Naive thymus-derived CD8-positive, alpha-beta T cell (primary cell): Measurements from ENCODE around the gene CEP78. TPM values are rescaled to one million over a fixed set of nuclear protein-coding genes. Genes with fewer than 3 reads are reported as not detected.
"Not testable (repeated sequence)": the region's sequence is repeated elsewhere in the genome, so short reads cannot be mapped to it uniquely, and the experiment has no call there.

Experiments used
- ATAC-seq, 2 donors: fragments of 150-1000 bp; cut with Tn5 transposase in 1 of 2; sonication (Bioruptor Pico), chemical (Tn5 transposase) in 1 of 2; 1 replicate in 1 of 2; 2 replicates in 1 of 2; pipeline ENCODE4 v1.10.0; 2021; ENCODE audit warnings: mild to moderate bottlenecking in 2 of 2, moderate library complexity in 2 of 2
- POLR2A ChIA-PET: fragments of 350-600 bp; sonication (Branson Sonifier 250); formaldehyde crosslinking; loops from one replicate; lab custom pipeline; 2021; ENCODE audit warnings: antibody characterized with exemption; lab: Charles Lee
- DNase-seq, 10 donors: peaks; one replicate each; pipeline versions ENCODE4 v3.0.0 to v3.0.0-alpha.2; 2020 to 2022
- H3K27ac Mint-ChIP-seq, 10 donors: one replicate each; pipeline ENCODE4 v1.8.0; 2020 to 2022; ENCODE audit warnings: mild to moderate bottlenecking in 10 of 10, mixed read lengths in 10 of 10, moderate library complexity in 4 of 10, inconsistent platforms in 1 of 10
- H3K27me3 Mint-ChIP-seq, 5 donors: one replicate each; pipeline ENCODE4 v1.8.0; 2021 to 2022; ENCODE audit warnings: mixed read lengths in 5 of 5
- H3K36me3 Mint-ChIP-seq, 3 donors: one replicate each; pipeline ENCODE4 v1.8.0; 2020 to 2022; ENCODE audit warnings: mixed read lengths in 3 of 3, mild to moderate bottlenecking in 2 of 3, inconsistent platforms in 1 of 3
- H3K4me1 Mint-ChIP-seq, 4 donors: one replicate each; pipeline ENCODE4 v1.8.0; 2021 to 2022; ENCODE audit warnings: mixed read lengths in 4 of 4
- H3K4me3 Mint-ChIP-seq, 10 donors: one replicate each; pipeline ENCODE4 v1.8.0; 2020 to 2022; ENCODE audit warnings: mild to moderate bottlenecking in 10 of 10, mixed read lengths in 10 of 10, moderate library complexity in 6 of 10, inconsistent platforms in 1 of 10
- H3K9me3 Mint-ChIP-seq, 9 donors: one replicate each; pipeline ENCODE4 v1.8.0; 2020 to 2022; ENCODE audit warnings: mixed read lengths in 9 of 9, mild to moderate bottlenecking in 3 of 9, inconsistent platforms in 1 of 9, moderate library complexity in 1 of 9
- polyA plus RNA-seq, 3 donors: library from polyadenylated mRNA; unstranded; fragments of 300-500 nt; fragmentation: Illumina TruSeq; gene quantifications; one replicate each; pipeline ENCODE4 v1.2.3, GENCODE V29; 2021
- total RNA-seq, 8 experiments: library from RNA in 2 of 8; stranded (reverse) in 2 of 8; gene quantifications; one replicate each; pipeline ENCODE4 v1.2.3 and lab custom pipeline; 2021 to 2026

CEP78 gene
- total and polyA plus RNA-seq, 5 experiments from 2014 or later, result 14.7 to 35.9 (median 21.2) TPM

DNA sequence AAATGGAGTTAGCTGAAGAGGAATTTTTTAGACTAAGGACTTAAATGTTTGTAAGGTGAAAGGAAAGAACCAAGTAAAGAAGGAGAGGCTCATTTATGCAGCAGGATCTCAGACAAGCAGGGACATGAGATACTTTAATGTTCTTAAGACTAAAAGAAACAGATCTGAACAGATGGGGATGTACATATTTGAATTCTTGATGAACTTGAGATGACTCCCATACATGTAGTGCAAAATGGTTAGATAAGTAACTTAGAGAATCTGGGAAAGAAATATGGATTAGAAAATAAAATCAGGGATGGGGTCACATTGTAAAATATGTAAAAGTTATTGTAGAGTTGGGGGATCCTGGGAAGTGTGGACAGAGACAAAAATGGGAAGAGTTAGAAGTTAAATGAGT lies 33.9 kb downstream of the CEP78 start:
- no peaks in the 10 kb centered on the region for H3K27me3 Mint-ChIP-seq
- no peak for DNase-seq
- no peak overlapping the region for H3K4me3 Mint-ChIP-seq
- H3K9me3 Mint-ChIP-seq, result no peaks in the 10 kb centered on the region
- no peaks in the 10 kb centered on the region for H3K4me1 Mint-ChIP-seq
- POLR2A ChIA-PET, result no interaction called here
- H3K27ac Mint-ChIP-seq, result peak overlapping the region in 2 of 10 donors; percentile 17 to 70
- no peak for ATAC-seq
- H3K36me3 Mint-ChIP-seq, result peaks cover 12 to 63% (median 29%) of the 10 kb centered on the region in 3 donors

DNA sequence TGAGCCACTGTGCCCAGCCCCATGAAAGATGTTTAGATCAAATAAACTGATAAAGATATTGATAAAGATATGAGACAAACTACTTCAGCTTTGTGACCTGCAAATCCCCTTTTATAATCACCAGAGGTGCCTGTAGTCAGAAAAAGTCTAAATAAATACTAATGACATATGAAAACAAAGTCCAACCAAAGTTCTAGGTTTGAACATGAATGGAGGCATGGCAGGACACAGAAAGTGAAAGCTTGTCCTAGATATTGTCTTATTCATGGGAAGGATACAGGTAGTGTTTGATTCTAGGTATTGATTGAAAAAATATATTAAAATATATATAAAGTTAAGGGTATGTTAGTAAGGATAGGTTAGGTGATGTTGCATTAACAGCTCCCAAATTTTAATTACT lies 36.4 kb downstream of the CEP78 start:
- Mint-ChIP-seq H3K36me3 (peaks cover 9 to 41% (median 12%) of the 10 kb centered on the region in 3 donors), H3K9me3 (no peaks in the 10 kb centered on the region), H3K4me1 (no peaks in the 10 kb centered on the region), H3K27me3 (no peaks in the 10 kb centered on the region), H3K27ac (no peak overlapping the region), H3K4me3 (no peak overlapping the region)
- DNase-seq (no peak), ATAC-seq (no peak)
- POLR2A ChIA-PET, result interaction anchor here (1.6 kb wide), 1 partner anchor 24 kb away, joined by 3 read pairs; the partner anchor contains the start of gene PSAT1

DNA sequence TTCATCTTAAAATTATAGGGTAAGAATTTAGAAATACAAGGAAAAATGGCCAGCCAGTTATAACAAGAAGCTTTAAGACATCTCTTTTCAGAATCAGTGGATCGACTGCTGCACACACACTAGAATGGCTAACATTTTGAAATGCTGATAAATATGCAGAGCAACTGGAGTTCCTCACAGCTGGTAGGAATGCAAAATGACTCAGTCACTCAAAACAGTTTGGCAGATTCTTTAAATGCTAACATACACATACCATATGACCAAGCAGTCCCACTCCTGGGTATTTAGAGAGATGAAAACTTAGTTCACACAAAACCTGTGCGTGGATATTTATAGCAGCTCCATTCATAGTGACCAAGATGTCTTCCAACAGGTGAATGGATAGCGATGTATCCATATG lies 37.9 kb downstream of the CEP78 start:
- DNase-seq (no peak), ATAC-seq (no peak)
- Mint-ChIP-seq H3K36me3 (peaks cover 0 to 28% (median 12%) of the 10 kb centered on the region in 3 donors), H3K27me3 (no peaks in the 10 kb centered on the region), H3K4me3 (no peak overlapping the region), H3K4me1 (peaks cover 3 to 13% (median 7%) of the 10 kb centered on the region in 4 donors), H3K9me3 (no peaks in the 10 kb centered on the region), H3K27ac (peak overlapping the region in 1 of 10 donors; percentile 6)
- POLR2A ChIA-PET, result no interaction called here

DNA sequence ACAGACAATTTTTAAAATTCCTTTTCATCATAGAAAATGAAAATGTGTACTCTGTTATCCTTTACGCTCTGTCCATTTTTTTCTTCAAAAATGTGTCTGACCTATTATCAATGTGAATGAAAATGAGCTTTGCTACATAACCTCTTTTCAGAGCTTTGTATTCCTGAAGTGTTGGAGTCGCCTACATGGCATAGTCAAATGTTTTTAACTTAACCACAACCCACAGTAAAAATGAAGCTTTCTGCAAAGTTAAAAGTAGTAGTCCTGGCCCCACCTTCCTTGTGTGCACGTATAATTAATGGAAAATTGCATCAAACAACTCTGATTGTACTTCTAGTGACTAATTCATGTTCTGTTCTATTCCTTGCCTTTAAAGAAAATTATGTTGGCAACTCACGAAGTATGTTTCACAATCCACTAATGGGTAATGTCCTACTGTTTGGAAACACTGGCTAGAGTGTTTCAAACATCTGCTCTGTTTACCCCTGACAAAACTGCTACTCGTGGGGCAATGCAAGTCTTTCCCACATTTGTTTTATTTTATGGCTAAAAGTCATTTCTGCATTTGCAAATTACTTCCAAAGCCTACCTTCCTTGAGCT lies 42.4 kb downstream of the CEP78 start:
- Mint-ChIP-seq H3K27ac (peak overlapping the region in 2 of 10 donors; percentile 40 to 65), H3K4me1 (peaks cover 3 to 13% (median 7%) of the 10 kb centered on the region in 4 donors), H3K27me3 (no peaks in the 10 kb centered on the region), H3K4me3 (no peak overlapping the region), H3K9me3 (no peaks in the 10 kb centered on the region), H3K36me3 (no peaks in the 10 kb centered on the region)
- ATAC-seq (no peak), DNase-seq (no peak)
- POLR2A ChIA-PET, result no interaction called here

DNA sequence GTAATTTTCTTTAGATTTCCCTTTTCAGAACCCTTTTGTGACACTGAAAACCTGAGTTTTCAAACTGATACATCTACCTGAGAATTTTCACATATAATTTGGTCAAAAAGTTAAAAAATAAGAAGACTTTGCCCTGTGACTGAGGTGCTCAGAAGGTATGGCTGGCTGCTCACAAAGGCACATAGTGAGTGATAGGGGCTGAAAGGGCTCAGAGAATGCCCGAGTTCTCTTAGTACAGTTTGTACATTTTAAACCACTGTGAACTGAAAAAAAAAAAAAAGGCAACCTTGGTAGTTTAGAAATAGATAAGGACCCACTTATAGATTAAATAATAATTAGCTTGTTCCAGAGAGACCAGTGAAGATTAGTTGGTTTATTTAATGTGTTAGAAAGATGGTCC lies 42.9 kb downstream of the CEP78 start:
- POLR2A ChIA-PET, result no interaction called here
- no peaks in the 10 kb centered on the region for H3K36me3 Mint-ChIP-seq
- no peak for ATAC-seq
- no peak for DNase-seq
- H3K4me1 Mint-ChIP-seq, result peaks cover 3 to 13% (median 7%) of the 10 kb centered on the region in 4 donors
- peak overlapping the region in 2 of 10 donors; percentile 40 to 65 for H3K27ac Mint-ChIP-seq
- no peak overlapping the region for H3K4me3 Mint-ChIP-seq
- no peaks in the 10 kb centered on the region for H3K9me3 Mint-ChIP-seq
- no peaks in the 10 kb centered on the region for H3K27me3 Mint-ChIP-seq

DNA sequence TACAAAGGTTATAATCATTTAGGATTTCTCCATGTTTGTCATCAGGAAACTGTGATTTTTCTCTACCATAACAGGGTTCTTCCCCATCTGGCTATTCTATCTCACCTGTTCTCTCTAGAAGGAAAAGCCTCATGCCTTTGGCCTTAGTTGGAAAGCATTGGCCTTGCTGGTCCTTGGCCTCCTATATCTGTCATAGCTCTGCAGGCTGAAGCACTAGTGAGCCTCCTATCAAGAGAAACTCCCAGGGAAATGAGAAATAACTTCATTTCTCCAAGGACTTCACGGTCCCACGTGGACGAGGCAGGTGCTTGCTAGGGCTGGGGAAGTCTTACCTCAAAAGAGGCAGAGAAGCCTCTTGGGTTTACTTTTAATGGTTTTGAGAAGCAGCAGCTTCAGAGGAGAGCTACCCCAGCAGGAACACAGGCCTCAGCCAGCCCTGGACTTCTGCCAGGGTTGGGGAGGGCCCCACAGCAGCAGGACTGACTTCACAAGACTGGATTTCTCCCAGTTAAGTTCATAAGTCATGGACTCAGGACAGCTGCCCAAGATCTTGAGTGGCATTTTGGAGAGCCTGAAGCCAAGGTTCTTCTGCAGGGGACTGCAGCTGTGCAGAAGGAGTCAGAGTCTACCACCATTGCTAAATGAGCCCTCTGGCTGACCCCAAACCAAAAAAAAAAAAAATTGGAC lies 45.2 kb downstream of the CEP78 start:
- no peak overlapping the region for H3K4me3 Mint-ChIP-seq
- no peak for DNase-seq
- no peaks in the 10 kb centered on the region for H3K36me3 Mint-ChIP-seq
- H3K4me1 Mint-ChIP-seq, result peaks cover 3 to 13% (median 7%) of the 10 kb centered on the region in 4 donors
- no peak for ATAC-seq
- H3K27me3 Mint-ChIP-seq, result no peaks in the 10 kb centered on the region
- POLR2A ChIA-PET, result no interaction called here
- no peak overlapping the region for H3K27ac Mint-ChIP-seq
- no peaks in the 10 kb centered on the region for H3K9me3 Mint-ChIP-seq

DNA sequence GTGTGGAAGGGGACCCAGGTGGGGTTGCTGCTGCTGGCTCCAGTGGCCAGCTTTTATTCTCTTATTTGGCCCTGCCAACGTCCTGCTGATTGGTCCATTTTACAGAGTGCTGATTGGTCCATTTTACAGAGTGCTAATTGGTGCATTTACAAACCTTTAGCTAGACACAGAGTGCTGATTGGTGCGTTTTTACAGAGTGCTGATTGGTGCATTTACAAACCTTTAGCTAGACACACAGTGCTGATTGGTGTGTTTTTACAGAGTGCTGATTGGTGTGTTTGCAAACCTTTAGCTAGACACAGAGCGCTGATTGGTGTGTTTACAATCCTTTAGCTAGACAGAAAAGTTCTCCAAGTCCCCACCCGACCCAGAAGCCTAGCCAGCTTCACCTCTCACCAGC lies 48.3 kb downstream of the CEP78 start:
- H3K4me3 Mint-ChIP-seq, DNase-seq, H3K27me3 Mint-ChIP-seq, H3K4me1 Mint-ChIP-seq, POLR2A ChIA-PET, H3K9me3 Mint-ChIP-seq, H3K27ac Mint-ChIP-seq, ATAC-seq, H3K36me3 Mint-ChIP-seq: not testable (repeated sequence)

DNA sequence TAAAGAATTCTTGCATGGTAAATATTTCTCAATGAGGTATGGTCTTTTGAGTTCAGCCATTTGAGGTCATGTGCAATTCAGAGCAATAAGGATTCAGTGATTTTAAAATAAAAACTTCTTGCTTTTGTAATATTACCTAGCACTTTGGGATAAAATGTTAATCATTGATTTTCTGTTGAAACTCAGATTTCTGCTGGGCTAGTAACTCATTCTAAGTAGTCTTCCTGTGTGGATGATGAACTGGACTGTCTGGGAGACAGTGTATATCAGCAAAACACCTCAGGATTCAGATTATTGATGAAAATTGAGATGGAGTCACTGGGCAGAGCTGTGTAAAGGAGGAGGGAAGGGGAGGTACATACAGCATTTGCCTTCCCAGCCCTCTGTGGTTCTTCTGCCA lies 50.2 kb downstream of the CEP78 start:
- ATAC-seq (no peak), DNase-seq (no peak)
- Mint-ChIP-seq H3K9me3 (no peaks in the 10 kb centered on the region), H3K4me1 (no peaks in the 10 kb centered on the region), H3K27ac (no peak overlapping the region), H3K27me3 (peaks cover 0 to 3% (median 0%) of the 10 kb centered on the region in 5 donors), H3K36me3 (no peaks in the 10 kb centered on the region), H3K4me3 (no peak overlapping the region)
- POLR2A ChIA-PET, result no interaction called here

DNA sequence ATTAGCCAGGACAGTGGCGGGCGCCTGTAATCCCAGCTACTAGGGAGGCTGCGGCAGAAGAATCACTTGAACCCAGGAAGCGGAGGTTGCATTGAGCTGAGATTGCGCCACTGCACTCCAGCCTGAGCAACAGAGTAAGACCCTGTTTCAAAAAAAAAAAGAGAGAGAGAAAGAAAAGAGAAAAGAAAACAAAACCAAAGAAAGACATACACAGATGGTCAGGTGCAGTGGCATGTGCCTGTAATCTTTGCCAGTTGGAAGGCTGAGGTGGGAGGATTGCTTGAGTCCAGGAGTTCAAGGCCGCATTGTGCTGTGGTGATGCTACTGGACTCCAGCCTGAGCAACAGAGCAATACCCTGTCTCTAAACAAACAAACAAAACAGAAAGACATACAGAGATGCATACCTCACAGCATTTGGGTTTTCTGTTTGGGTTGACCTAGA lies 51.1 kb downstream of the CEP78 start:
- POLR2A ChIA-PET, result no interaction called here
- H3K27me3 Mint-ChIP-seq, result peaks cover 0 to 3% (median 0%) of the 10 kb centered on the region in 5 donors
- H3K4me3 Mint-ChIP-seq, result no peak overlapping the region
- ATAC-seq (no peak), DNase-seq (no peak)
- H3K4me1 Mint-ChIP-seq, result no peaks in the 10 kb centered on the region
- H3K36me3 Mint-ChIP-seq, result no peaks in the 10 kb centered on the region
- H3K9me3 Mint-ChIP-seq, result no peaks in the 10 kb centered on the region
- peak overlapping the region in 1 of 10 donors; percentile 73 for H3K27ac Mint-ChIP-seq

DNA sequence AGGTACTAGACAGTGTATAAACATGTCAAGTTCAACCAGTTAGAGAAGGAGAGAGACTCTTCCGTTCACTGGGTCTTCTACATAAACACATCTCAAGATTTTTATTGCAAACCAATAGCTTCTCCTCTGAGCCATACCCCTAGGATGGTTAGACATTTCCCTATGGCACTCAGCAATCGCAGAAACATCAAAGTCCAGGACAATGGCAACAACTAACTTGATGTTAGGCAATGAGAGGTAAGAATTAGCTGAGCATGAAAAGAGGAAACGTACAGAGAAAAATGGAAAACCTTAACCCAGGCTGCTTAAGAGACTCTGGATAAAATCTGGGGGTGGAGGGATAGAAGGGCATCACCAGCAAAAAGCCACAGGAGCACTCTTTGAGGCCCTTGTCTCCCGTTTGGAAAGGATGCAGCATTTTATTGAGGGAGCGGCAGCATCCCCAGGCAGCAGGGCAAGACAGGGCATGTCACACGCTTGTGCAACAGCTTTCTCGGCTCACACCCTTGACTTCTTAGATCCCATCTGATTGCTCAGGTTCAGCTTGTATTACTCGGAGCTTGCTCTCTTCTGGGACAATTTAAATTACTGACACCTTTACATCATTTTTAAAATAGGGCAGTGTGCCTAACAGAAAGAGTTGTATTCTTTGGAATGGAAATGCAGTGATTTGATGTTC lies 52.5 kb downstream of the CEP78 start:
- no peak overlapping the region for H3K27ac Mint-ChIP-seq
- ATAC-seq (no peak), DNase-seq (no peak)
- peaks cover 4 to 10% (median 8%) of the 10 kb centered on the region in 4 donors for H3K4me1 Mint-ChIP-seq
- POLR2A ChIA-PET, result no interaction called here
- no peak overlapping the region for H3K4me3 Mint-ChIP-seq
- H3K36me3 Mint-ChIP-seq, result no peaks in the 10 kb centered on the region
- no peaks in the 10 kb centered on the region for H3K9me3 Mint-ChIP-seq
- H3K27me3 Mint-ChIP-seq, result peaks cover 0 to 3% (median 0%) of the 10 kb centered on the region in 5 donors

DNA sequence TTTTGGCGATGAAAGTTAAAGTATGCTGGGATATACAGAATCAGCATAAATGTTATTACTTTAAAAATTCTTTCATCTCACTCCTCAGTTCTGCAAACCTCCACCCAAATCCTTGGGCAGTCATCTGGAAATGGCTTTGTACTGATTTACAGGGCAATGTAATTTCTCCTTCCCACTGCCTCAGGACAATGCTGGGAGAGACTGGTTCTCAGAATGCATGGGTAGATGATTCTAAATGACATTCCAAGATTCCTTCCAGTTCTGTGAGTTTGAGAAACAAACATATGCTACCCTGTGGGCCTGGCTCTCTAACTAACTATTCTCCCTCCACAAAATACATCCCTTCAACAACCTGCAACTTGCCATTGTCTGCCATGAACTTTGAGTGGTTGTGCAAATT lies 53.6 kb downstream of the CEP78 start:
- no peak overlapping the region for H3K4me3 Mint-ChIP-seq
- DNase-seq, result no peak
- H3K27ac Mint-ChIP-seq, result no peak overlapping the region
- ATAC-seq, result no peak
- peaks cover 0 to 3% (median 0%) of the 10 kb centered on the region in 5 donors for H3K27me3 Mint-ChIP-seq
- POLR2A ChIA-PET, result no interaction called here
- H3K9me3 Mint-ChIP-seq, result no peaks in the 10 kb centered on the region
- peaks cover 6 to 15% (median 12%) of the 10 kb centered on the region in 4 donors for H3K4me1 Mint-ChIP-seq
- no peaks in the 10 kb centered on the region for H3K36me3 Mint-ChIP-seq

DNA sequence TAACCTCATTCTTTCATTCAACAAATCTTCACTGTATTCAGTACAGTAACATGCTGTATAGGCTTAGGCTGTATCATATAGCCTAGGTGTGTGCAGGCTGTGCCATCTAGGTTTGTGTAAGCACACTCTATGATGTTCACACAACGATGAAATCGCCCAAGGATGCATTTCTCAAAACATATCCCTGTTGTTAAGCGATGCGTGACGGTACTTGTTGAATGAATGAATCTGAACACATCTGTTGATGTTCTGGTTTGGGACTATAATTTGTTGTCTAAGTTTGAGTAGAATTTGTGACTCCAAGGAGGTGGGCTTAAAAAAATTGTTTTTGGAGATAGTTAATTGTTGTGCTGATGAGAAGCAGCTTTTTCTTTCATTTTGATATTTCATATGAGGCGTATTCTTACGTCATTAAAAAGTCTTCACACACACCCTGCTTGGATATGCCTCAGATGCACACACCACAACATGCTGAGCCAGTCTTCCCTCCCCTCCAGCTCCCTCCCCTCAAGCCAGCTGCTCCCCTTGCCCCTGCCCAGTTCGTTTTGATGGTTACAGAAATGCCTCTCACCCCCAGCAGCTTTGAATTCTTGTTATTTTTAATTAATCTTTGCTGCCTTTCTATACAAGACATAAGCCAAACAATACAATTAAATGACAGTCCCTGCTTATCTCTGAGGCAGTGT lies 55.5 kb downstream of the CEP78 start:
- H3K36me3 Mint-ChIP-seq, result no peaks in the 10 kb centered on the region
- peaks cover 6 to 19% (median 15%) of the 10 kb centered on the region in 4 donors for H3K4me1 Mint-ChIP-seq
- POLR2A ChIA-PET, result no interaction called here
- DNase-seq (no peak), ATAC-seq (no peak)
- H3K27me3 Mint-ChIP-seq, result peaks cover 0 to 3% (median 0%) of the 10 kb centered on the region in 5 donors
- peak overlapping the region in 1 of 10 donors; percentile 8 for H3K4me3 Mint-ChIP-seq
- H3K27ac Mint-ChIP-seq, result no peak overlapping the region
- no peaks in the 10 kb centered on the region for H3K9me3 Mint-ChIP-seq
